Smooth muscle cell (in vitro differentiated cells): ENCODE measurements around the gene NINJ2. TPM values are rescaled to one million over a fixed set of nuclear protein-coding genes. Genes with fewer than 3 reads are reported as not detected.

Experiments used
- DNase-seq: peaks from one replicate; lab custom pipeline; 2025; ENCODE audit not compliant: unreplicated experiment; lab: John Stamatoyannopoulos, UW
- H2AFZ ChIP-seq: fragments of 200-600 bp; sonication (generic); 2 replicates; pipeline ENCODE4 v1.6.0; 2016; ENCODE audit warnings: antibody characterized with exemption, low read depth, mild to moderate bottlenecking
- H3F3A ChIP-seq: fragments of 200-600 bp; sonication (generic); 2 replicates; pipeline ENCODE4 v1.6.0; 2017; ENCODE audit warnings: antibody characterized with exemption, low read depth
- H3K27ac ChIP-seq: fragments of 200-600 bp; sonication (generic); 2 replicates; pipeline ENCODE4 v1.5.1; 2016; ENCODE audit warnings: low read depth, mild to moderate bottlenecking
- H3K27me3 ChIP-seq: fragments of 200-600 bp; sonication (generic); 2 replicates; pipeline ENCODE4 v1.6.1; 2016; ENCODE audit warnings: low read depth, mild to moderate bottlenecking
- H3K36me3 ChIP-seq: fragments of 200-600 bp; sonication (generic); 2 replicates; pipeline ENCODE4 v1.5.1; 2016; ENCODE audit warnings: low read depth
- H3K4me1 ChIP-seq: fragments of 200-600 bp; sonication (generic); 2 replicates; pipeline ENCODE4 v1.5.1; 2016; ENCODE audit warnings: low read depth
- H3K4me2 ChIP-seq: fragments of 200-600 bp; sonication (generic); 2 replicates; pipeline ENCODE4 v1.6.0; 2016; ENCODE audit warnings: mild to moderate bottlenecking
- H3K4me3 ChIP-seq: fragments of 200-600 bp; sonication (generic); 2 replicates; pipeline ENCODE4 v1.5.1; 2016; ENCODE audit warnings: mild to moderate bottlenecking
- H3K79me2 ChIP-seq: fragments of 200-600 bp; sonication (generic); 2 replicates; pipeline ENCODE4 v1.6.0; 2016; ENCODE audit warnings: low read depth, mild to moderate bottlenecking
- H3K9ac ChIP-seq: fragments of 200-600 bp; sonication (generic); 2 replicates; pipeline ENCODE4 v1.6.0; 2016; ENCODE audit warnings: low read depth
- H3K9me3 ChIP-seq: fragments of 200-600 bp; sonication (generic); replicated peaks from 2 replicates; pipeline ENCODE4 v1.5.1; 2016; ENCODE audit warnings: low read depth
- H4K20me1 ChIP-seq: fragments of 200-600 bp; sonication (generic); 2 replicates; pipeline ENCODE4 v1.6.0; 2016; ENCODE audit warnings: low read depth
- CTCF ChIP-seq: fragments of 200-600 bp; sonication (generic); IDR thresholded peaks from 2 replicates; pipeline ENCODE4 v1.5.1; 2017; ENCODE audit warnings: borderline replicate concordance, mild to moderate bottlenecking, antibody characterized with exemption; ENCODE audit not compliant: insufficient read depth, poor library complexity, severe bottlenecking
- WGBS: methylation state at CpG from one replicate; pipeline ENCODE4 v1.1.7; 2016; ENCODE audit warnings: low lambda C conversion rate; 5-methylcytosine and 5-hydroxymethylcytosine counted together
- polyA plus RNA-seq: library from polyadenylated mRNA; unstranded; fragments of >200 nt; fragmentation: Nextera tagmentation; extraction: Ambion mirVana; gene quantifications from 2 replicates; pipeline ENCODE4 v1.2.1, GENCODE V29; 2016
- total RNA-seq: library from RNA; depleted of rRNA; stranded (reverse); fragments of >200 nt; gene quantifications from 2 replicates; pipeline ENCODE4 v1.2.3, GENCODE V29; 2014

NINJ2 gene
- total and polyA plus RNA-seq, 2 experiments from 2014 or later, result 4.2 to 12.1 TPM

DNA sequence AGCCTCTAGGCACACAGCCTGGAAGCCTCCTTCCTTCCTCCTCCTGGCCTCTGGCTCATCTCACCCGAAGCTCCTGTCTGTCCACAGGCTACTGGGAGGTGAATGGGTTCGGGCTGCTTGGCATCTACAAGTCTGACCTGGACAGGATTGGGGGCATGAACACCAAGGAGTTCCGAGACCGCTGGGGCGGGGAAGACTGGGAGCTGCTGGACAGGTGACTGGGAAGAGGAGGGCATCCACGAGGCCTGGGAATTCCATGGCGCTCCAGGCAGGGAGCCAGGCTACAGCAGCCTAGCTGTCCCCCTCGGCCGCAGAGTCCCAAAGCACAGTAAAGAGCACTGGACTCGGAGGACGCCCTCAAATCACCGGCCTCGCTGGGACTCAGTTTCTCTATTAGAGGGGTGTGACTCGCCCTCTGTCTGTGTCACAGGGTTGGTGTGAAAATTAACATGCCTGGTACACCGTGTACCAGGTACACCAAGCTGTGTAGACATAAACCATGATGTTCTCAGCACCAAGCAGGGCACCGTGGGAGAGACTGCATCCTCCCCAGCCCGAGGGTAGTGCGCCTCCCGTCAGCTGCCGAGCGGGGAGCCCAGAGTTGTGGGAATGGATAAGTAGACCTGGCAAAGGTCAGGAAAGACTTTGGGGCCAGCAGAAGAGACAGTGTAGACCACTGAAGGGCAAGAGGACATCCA, 103.9 kb downstream of the NINJ2 start:
- 96% methylated on average over 21 of the region's 21 CpGs for WGBS
- no peaks in the 10 kb centered on the region for H3K27me3 ChIP-seq

DNA sequence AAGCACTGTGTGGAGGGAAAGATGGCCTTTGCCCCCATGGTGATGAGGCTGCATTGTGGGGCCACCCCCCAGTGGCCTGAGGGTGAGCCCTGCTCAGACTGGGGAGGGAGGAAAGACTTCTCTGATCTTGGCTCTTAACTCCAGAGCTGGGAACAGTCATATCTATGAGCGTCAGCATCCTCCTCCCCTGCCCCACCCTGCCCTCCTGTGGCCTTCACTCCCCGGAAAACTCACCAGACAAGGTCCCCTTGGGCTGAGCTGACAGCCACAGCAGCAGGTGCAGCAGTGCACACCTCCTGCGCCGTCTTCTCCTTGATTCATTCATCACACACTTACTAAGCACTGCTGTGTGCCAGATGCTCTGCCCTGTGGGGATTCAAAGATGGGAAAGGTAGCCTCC, 104.7 kb downstream of the NINJ2 start:
- WGBS, result 96% methylated on average over 4 of the region's 4 CpGs
- Histone ChIP-seq H3K9ac (no peak overlapping the region), H3K4me2 (no peak overlapping the region), H3K9me3 (no peaks in the 10 kb centered on the region), H3K79me2 (no peaks in the 10 kb centered on the region), H3K4me3 (no peak overlapping the region), H3K27me3 (no peaks in the 10 kb centered on the region), H4K20me1 (no peaks in the 10 kb centered on the region), H3K27ac (no peak overlapping the region), H3K4me1 (no peaks in the 10 kb centered on the region), H3K36me3 (no peaks in the 10 kb centered on the region), H2AFZ (no peak overlapping the region), H3F3A (no peaks in the 10 kb centered on the region)
- DNase-seq, result no peak
- no peak for TF ChIP-seq CTCF

More for the DNA sequence above, 103.9 kb downstream of the NINJ2 start:
- Histone ChIP-seq H2AFZ (no peak overlapping the region), H3F3A (no peaks in the 10 kb centered on the region), H3K4me1 (no peaks in the 10 kb centered on the region), H3K4me2 (no peak overlapping the region), H3K79me2 (no peaks in the 10 kb centered on the region), H3K9me3 (no peaks in the 10 kb centered on the region), H3K9ac (no peak overlapping the region), H3K36me3 (no peaks in the 10 kb centered on the region), H4K20me1 (no peaks in the 10 kb centered on the region), H3K27ac (no peak overlapping the region), H3K4me3 (no peak overlapping the region)
- TF ChIP-seq CTCF, result no peak
- DNase-seq, result no peak

DNA sequence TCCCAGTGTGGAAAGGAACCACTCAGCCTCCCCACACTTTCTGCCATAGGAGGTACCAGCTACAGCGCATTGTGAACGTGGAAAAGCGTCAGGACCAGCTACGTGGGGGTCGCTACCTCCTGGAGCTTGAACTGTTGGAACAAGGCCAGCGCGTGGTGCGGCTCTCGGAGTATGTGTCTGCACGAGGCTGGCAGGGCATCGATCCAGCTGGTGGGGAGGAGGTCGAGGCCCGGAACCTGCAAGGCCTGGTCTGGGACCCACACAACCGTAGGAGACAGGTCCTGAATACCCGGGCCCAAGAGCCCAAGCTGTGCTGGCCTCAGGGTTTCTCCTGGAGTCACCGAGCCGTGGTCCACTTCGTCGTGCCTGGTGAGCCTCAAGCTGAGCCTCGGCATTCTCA, 106.7 kb downstream of the NINJ2 start:
- no peak for DNase-seq
- Histone ChIP-seq H3K36me3 (no peaks in the 10 kb centered on the region), H3K9ac (no peak overlapping the region), H3F3A (no peaks in the 10 kb centered on the region), H3K27ac (no peak overlapping the region), H3K27me3 (no peaks in the 10 kb centered on the region), H3K4me1 (no peaks in the 10 kb centered on the region), H3K9me3 (no peaks in the 10 kb centered on the region), H3K79me2 (no peaks in the 10 kb centered on the region), H3K4me2 (no peak overlapping the region), H3K4me3 (no peak overlapping the region), H4K20me1 (no peaks in the 10 kb centered on the region), H2AFZ (no peak overlapping the region)
- no peak for TF ChIP-seq CTCF
- 93% methylated on average over 20 of the region's 20 CpGs for WGBS

DNA sequence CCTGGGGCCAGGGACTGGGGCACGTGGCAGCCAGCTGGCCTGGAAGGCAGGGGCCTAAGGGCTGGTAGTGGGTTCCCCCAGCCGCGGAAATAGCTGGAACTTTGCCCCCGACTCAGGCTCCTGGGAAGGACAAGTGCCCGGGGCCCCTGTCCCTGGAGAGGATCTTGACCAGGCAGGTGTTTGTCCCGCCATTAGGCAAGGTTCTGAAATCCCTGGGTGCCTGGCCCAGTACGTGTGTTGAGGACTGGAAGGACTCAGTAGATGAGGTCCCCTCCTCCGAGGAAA, 109.3 kb downstream of the NINJ2 start:
- TF ChIP-seq CTCF, result no peak
- 95% methylated on average over 8 of the region's 8 CpGs for WGBS
- Histone ChIP-seq H3K36me3 (no peaks in the 10 kb centered on the region), H3K27ac (no peak overlapping the region), H3F3A (no peaks in the 10 kb centered on the region), H3K27me3 (no peaks in the 10 kb centered on the region), H4K20me1 (no peaks in the 10 kb centered on the region), H2AFZ (no peak overlapping the region), H3K9ac (no peak overlapping the region), H3K9me3 (no peaks in the 10 kb centered on the region), H3K4me2 (no peak overlapping the region), H3K4me1 (no peaks in the 10 kb centered on the region), H3K4me3 (no peak overlapping the region), H3K79me2 (no peaks in the 10 kb centered on the region)
- no peak for DNase-seq
